Spinal cord (tissue), 10 donors: ENCODE results near the gene ARHGAP15. TPM values are rescaled to one million over a fixed set of nuclear protein-coding genes. Genes with fewer than 3 reads are reported as not detected.
A peak's percentile ranks its signal among the peaks of the same experiment; 100 is the strongest.

Source experiments
- DNase-seq, 6 donors: peaks; one replicate each; pipeline versions ENCODE4 v3.0.0 to v3.0.0-alpha.2; 2013 to 2015; ENCODE audit warnings: low spot score in 6 of 6, low read depth in 4 of 6
- H3K27ac ChIP-seq: one replicate; pipeline ENCODE4 v1.5.1; 2013; ENCODE audit warnings: low read depth, low read length, control low read depth
- H3K27me3 ChIP-seq: one replicate; pipeline ENCODE4 v1.6.1; 2013; ENCODE audit warnings: low read length; ENCODE audit not compliant: control insufficient read depth, insufficient read depth
- H3K36me3 ChIP-seq: one replicate; pipeline ENCODE4 v1.6.1; 2013; ENCODE audit warnings: low read length; ENCODE audit not compliant: control insufficient read depth, insufficient read depth
- H3K4me1 ChIP-seq: one replicate; pipeline ENCODE4 v1.6.1; 2013; ENCODE audit warnings: low read length; ENCODE audit not compliant: control insufficient read depth, insufficient read depth
- H3K4me3 ChIP-seq: one replicate; pipeline ENCODE4 v1.5.1; 2013; ENCODE audit warnings: low read depth, low read length, control low read depth
- H3K9me3 ChIP-seq: one replicate; pipeline ENCODE4 v1.6.1; 2013; ENCODE audit warnings: low read length; ENCODE audit not compliant: control insufficient read depth, insufficient read depth
- WGBS: methylation state at CpG from one replicate; pipeline ENCODE4 v1.1.5; 2013; ENCODE audit warnings: missing lambda C conversion rate; ENCODE audit not compliant: insufficient coverage; 5-methylcytosine and 5-hydroxymethylcytosine counted together
- polyA plus RNA-seq, 2 donors: library from polyadenylated mRNA; unstranded; fragments of 120-200 nt; gene quantifications; one replicate each; pipeline ENCODE4 v1.2.1, GENCODE V29; 2013; ENCODE audit not compliant: insufficient read length in 2 of 2
- total RNA-seq, 2 donors: library from RNA; depleted of rRNA in 1 of 2; stranded (reverse); fragments of 120-200 nt in 1 of 2; fragments of >200 nt in 1 of 2; gene quantifications; one replicate each; pipeline versions ENCODE4 v1.2.3 to v1.2.4, GENCODE V29; 2013 to 2014
- donor health status: healthy.

The ARHGAP15 gene
- total and polyA plus RNA-seq, 4 donors, result 6.3 to 53.1 (median 12.5) TPM

- H3K9me3 ChIP-seq, result no peaks in the 10 kb centered on the region
- WGBS, result 80% methylated on average over 2 of the region's 4 CpGs
- no peak for DNase-seq
- no peaks in the 10 kb centered on the region for H3K36me3 ChIP-seq
- peak overlapping the region; percentile 50 for H3K27ac ChIP-seq
- H3K27me3 ChIP-seq, result no peaks in the 10 kb centered on the region
- no peak overlapping the region for H3K4me3 ChIP-seq
- no peaks in the 10 kb centered on the region for H3K4me1 ChIP-seq
Measured at GRCh38 chr2:143482771-143483170, 353.6 kb downstream of the ARHGAP15 start.

DNA sequence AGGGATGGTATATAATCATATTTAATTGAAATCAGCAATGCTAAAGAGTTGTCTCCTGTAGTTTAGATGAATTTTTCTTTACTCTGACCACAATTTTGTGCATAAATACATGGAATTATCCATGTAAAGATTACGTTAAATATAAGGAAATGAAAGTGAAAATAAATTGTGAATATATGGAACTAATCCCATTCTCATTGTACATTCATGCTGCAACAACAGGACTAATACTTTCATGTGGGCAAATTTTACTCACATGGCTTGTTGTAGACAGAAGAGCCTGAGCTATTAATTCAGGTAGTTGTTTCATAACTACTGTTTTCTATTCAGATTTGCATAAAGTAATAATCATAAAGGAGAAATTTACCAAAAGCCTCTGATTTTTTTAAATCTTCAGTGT lies 357.8 kb downstream of the ARHGAP15 start:
- no peaks in the 10 kb centered on the region for H3K27me3 ChIP-seq
- no peak overlapping the region for H3K27ac ChIP-seq
- WGBS, result no CpG with 5 or more reads among the region's 1 CpG
- no peaks in the 10 kb centered on the region for H3K9me3 ChIP-seq
- no peaks in the 10 kb centered on the region for H3K4me1 ChIP-seq
- no peak for DNase-seq
- H3K36me3 ChIP-seq, result no peaks in the 10 kb centered on the region
- no peak overlapping the region for H3K4me3 ChIP-seq

DNA sequence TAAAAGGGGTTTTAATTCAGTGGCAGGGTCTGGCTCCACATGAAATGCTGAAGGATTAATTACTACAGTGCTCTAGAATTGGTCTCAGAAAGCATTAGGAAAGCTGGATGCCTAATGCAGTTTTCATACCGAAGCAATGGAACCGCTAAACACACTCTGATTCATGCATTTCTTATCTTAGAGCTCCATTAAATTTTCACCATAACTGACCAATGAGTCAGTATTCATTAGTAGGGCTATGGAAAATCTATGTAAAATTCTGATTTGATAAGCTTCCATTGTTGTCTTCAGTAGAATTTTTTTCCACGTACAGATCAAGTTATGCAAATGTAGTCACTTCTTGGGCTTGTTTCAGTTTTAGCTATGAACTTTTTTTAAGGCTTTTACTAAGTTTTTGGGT lies 359.9 kb downstream of the ARHGAP15 start:
- no peaks in the 10 kb centered on the region for H3K9me3 ChIP-seq
- H3K27ac ChIP-seq, result no peak overlapping the region
- H3K4me1 ChIP-seq, result no peaks in the 10 kb centered on the region
- no peaks in the 10 kb centered on the region for H3K27me3 ChIP-seq
- no peak for DNase-seq
- no peaks in the 10 kb centered on the region for H3K36me3 ChIP-seq
- H3K4me3 ChIP-seq, result no peak overlapping the region
- WGBS, result no CpG with 5 or more reads among the region's 3 CpGs

DNA sequence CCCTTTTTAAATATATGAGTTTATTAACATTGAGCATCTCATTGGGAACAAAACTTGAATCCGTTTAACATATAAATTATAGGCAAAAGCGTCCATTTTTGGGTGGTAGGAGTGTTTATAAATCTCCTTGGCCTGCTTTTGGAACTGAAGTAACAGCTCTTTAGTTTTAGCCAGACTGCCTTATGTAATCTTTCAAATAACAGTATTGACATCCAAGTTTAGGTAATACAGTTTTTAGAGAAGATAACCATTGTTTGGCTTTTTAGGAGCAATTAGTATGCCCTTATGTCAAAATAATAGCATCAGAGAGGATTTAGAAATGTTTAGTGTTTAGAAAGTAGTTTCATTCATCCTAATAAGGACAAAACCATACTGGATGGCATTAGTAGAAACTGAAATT lies 361.9 kb downstream of the ARHGAP15 start:
- no peak for DNase-seq
- Histone ChIP-seq H3K4me3 (no peak overlapping the region), H3K27me3 (no peaks in the 10 kb centered on the region), H3K27ac (no peak overlapping the region), H3K9me3 (no peaks in the 10 kb centered on the region), H3K4me1 (no peaks in the 10 kb centered on the region), H3K36me3 (no peaks in the 10 kb centered on the region)
- WGBS, result no CpG with 5 or more reads among the region's 2 CpGs

- no peaks in the 10 kb centered on the region for H3K4me1 ChIP-seq
- H3K27me3 ChIP-seq, result no peaks in the 10 kb centered on the region
- H3K36me3 ChIP-seq, result no peaks in the 10 kb centered on the region
- no peak for DNase-seq
- no peaks in the 10 kb centered on the region for H3K9me3 ChIP-seq
- no peak overlapping the region for H3K27ac ChIP-seq
- H3K4me3 ChIP-seq, result no peak overlapping the region
- 93% methylated on average over 1 of the region's 1 CpG for WGBS
Measured at GRCh38 chr2:143493339-143493738, 364.1 kb downstream of the ARHGAP15 start.

DNA sequence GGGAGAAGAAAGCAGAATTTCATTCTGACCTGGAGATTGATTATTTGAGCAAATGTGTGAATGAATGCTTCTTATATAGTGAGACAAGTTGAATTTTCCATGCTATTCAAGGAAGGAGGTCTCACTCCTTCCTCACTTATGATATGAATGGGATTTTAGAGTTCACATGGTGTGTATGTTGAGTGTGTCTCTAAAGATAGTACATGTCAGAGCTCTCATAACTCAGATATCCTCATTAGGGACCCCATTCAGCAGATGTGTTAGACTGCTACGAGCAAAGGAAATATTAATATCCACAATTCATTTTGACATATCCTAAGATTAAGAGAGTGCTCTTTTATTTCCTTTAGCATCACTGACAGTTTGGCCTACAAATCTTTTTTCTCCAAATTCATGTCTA lies 368.5 kb downstream of the ARHGAP15 start:
- Histone ChIP-seq H3K4me3 (no peak overlapping the region), H3K4me1 (no peaks in the 10 kb centered on the region), H3K9me3 (no peaks in the 10 kb centered on the region), H3K27ac (no peak overlapping the region), H3K27me3 (no peaks in the 10 kb centered on the region), H3K36me3 (no peaks in the 10 kb centered on the region)
- no peak for DNase-seq
- WGBS, result no CpG with 5 or more reads among the region's 1 CpG

GRCh38 chr2:143498496-143498895 lies 369.3 kb downstream of the ARHGAP15 start:
- no peak overlapping the region for H3K4me3 ChIP-seq
- no peak overlapping the region for H3K27ac ChIP-seq
- DNase-seq, result no peak
- no peaks in the 10 kb centered on the region for H3K27me3 ChIP-seq
- no peaks in the 10 kb centered on the region for H3K36me3 ChIP-seq
- no peaks in the 10 kb centered on the region for H3K9me3 ChIP-seq
- H3K4me1 ChIP-seq, result no peaks in the 10 kb centered on the region
- WGBS, result no CpG with 5 or more reads among the region's 1 CpG

- no peaks in the 10 kb centered on the region for H3K9me3 ChIP-seq
- no peak for DNase-seq
- WGBS, result 72% methylated on average over 3 of the region's 3 CpGs
- H3K4me1 ChIP-seq, result no peaks in the 10 kb centered on the region
- no peaks in the 10 kb centered on the region for H3K36me3 ChIP-seq
- H3K4me3 ChIP-seq, result no peak overlapping the region
- no peak overlapping the region for H3K27ac ChIP-seq
- H3K27me3 ChIP-seq, result no peaks in the 10 kb centered on the region
Measured at GRCh38 chr2:143499061-143499460, 369.8 kb downstream of the ARHGAP15 start.

DNA sequence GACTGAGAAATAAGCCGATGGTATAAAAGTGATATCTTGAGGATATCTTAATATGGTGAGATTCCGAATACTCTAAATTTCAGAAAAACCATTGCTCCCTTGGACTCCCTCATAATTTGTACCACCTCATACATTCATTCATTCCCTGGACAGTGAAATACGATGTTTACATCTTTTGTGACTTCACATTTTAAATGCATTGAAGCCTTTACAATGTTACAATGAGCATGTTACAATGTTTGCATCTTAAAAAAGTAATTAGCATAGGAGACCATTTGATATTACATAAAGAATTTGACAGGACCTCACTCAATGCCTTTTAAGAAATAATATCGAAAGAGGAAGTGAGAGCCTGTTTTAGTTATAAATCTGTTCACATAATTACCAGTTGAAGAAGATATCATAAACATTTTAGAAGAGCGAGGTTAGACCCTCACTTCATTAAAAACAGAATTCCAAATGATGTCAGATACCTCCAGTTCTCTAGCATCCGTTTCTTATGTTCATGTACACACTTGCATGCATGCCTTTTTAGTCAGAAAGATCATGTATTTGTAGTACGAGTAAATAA lies 372.0 kb downstream of the ARHGAP15 start:
- no peak for DNase-seq
- no peaks in the 10 kb centered on the region for H3K9me3 ChIP-seq
- no peaks in the 10 kb centered on the region for H3K4me1 ChIP-seq
- H3K27ac ChIP-seq, result no peak overlapping the region
- no peaks in the 10 kb centered on the region for H3K27me3 ChIP-seq
- no peak overlapping the region for H3K4me3 ChIP-seq
- no peaks in the 10 kb centered on the region for H3K36me3 ChIP-seq
- no CpG with 5 or more reads among the region's 7 CpGs for WGBS

GRCh38 chr2:143503280-143503679 lies 374.1 kb downstream of the ARHGAP15 start:
- no peaks in the 10 kb centered on the region for H3K9me3 ChIP-seq
- no peak for DNase-seq
- no peak overlapping the region for H3K27ac ChIP-seq
- H3K4me1 ChIP-seq, result no peaks in the 10 kb centered on the region
- H3K4me3 ChIP-seq, result no peak overlapping the region
- H3K36me3 ChIP-seq, result no peaks in the 10 kb centered on the region
- whole genome bisulfite sequencing, result no CpG with 5 or more reads among the region's 2 CpGs
- no peaks in the 10 kb centered on the region for H3K27me3 ChIP-seq
